BLaER1 treated with 17β-estradiol and CSF1 and Interleukin-3, amounts not matched to agents 10 nM and 100 nM (cell line): Measurements from ENCODE around the gene SIGLEC15.

Source experiments
- H3K27ac ChIP-seq, 11 experiments: shearing (Covaris generic); formaldehyde crosslinking; 2 replicates each; pipeline ENCODE4 v1.8.1; 2022
- H3K27me3 ChIP-seq, 11 experiments: shearing (Covaris generic); formaldehyde crosslinking; 2 replicates each; pipeline ENCODE4 v1.8.1; 2022
- H3K36me3 ChIP-seq, 11 experiments: shearing (Covaris generic); formaldehyde crosslinking; 2 replicates each; pipeline ENCODE4 v1.8.1; 2022
- H3K4me1 ChIP-seq, 10 experiments: shearing (Covaris generic); formaldehyde crosslinking; 2 replicates each; pipeline ENCODE4 v1.8.1; 2022
- H3K4me2 ChIP-seq, 11 experiments: shearing (Covaris generic); formaldehyde crosslinking; 2 replicates each; pipeline ENCODE4 v1.8.1; 2022
- H3K4me3 ChIP-seq, 10 experiments: shearing (Covaris generic); formaldehyde crosslinking; 2 replicates each; pipeline ENCODE4 v1.8.1; 2022
- H3K9ac ChIP-seq, 11 experiments: shearing (Covaris generic); formaldehyde crosslinking; 2 replicates each; pipeline ENCODE4 v1.8.1; 2022
- H3K9me3 ChIP-seq, 11 experiments: shearing (Covaris generic); formaldehyde crosslinking; replicated peaks in 1 of 11; 2 replicates each; pipeline ENCODE4 v1.8.1; 2022
- H4K20me1 ChIP-seq, 11 experiments: shearing (Covaris generic); formaldehyde crosslinking; 2 replicates each; pipeline ENCODE4 v1.8.1; 2022
- Cebpa-rat ChIP-seq, 11 experiments: shearing (Covaris generic); IDR thresholded peaks; 2 replicates each; pipeline ENCODE4 v1.8.1; 2022

SIGLEC15 gene

GRCh38 chr18:45829855-45830254 is 4.4 kb downstream of the SIGLEC15 start:
- H3K4me1 ChIP-seq, result peaks cover 51 to 62% (median 53%) of the 10 kb centered on the region in 10 experiments
- H3K36me3 ChIP-seq, result no peaks in the 10 kb centered on the region
- no peak overlapping the region for H3K4me3 ChIP-seq
- no peak for TF ChIP-seq Cebpa-rat (IDR thresholded peaks at IDR 0.05)
- peaks cover 0 to 6% (median 0%) of the 10 kb centered on the region in 11 experiments; a peak in 4 of 22 replicates for H4K20me1 ChIP-seq
- no peaks in the 10 kb centered on the region; a peak in 1 of 22 replicates for H3K9me3 ChIP-seq
- peak overlapping the region; percentile 80 to 97 (median 91) for H3K4me2 ChIP-seq
- no peak overlapping the region; a peak in 1 of 22 replicates for H3K9ac ChIP-seq
- no peaks in the 10 kb centered on the region for H3K27me3 ChIP-seq
- H3K27ac ChIP-seq, result no peak overlapping the region; a peak in 2 of 22 replicates

- Histone ChIP-seq H3K27ac (no peak overlapping the region), H4K20me1 (peaks cover 0 to 6% (median 0%) of the 10 kb centered on the region in 11 experiments; a peak in 4 of 22 replicates), H3K36me3 (no peaks in the 10 kb centered on the region), H3K9me3 (no peaks in the 10 kb centered on the region), H3K4me2 (no peak overlapping the region), H3K27me3 (no peaks in the 10 kb centered on the region), H3K4me1 (peaks cover 43 to 53% (median 45%) of the 10 kb centered on the region in 10 experiments), H3K4me3 (no peak overlapping the region), H3K9ac (no peak overlapping the region)
- TF ChIP-seq Cebpa-rat (IDR thresholded peaks at IDR 0.05), result no peak
Observed at GRCh38 chr18:45830917-45831316, 5.4 kb downstream of the SIGLEC15 start.

GRCh38 chr18:45833846-45834245 is 8.4 kb downstream of the SIGLEC15 start:
- Histone ChIP-seq H3K36me3 (no peaks in the 10 kb centered on the region), H3K27me3 (peaks cover 0 to 19% (median 10%) of the 10 kb centered on the region in 11 experiments; a peak in 14 of 22 replicates), H3K9ac (no peak overlapping the region), H4K20me1 (no peaks in the 10 kb centered on the region; a peak in 3 of 22 replicates), H3K4me3 (no peak overlapping the region), H3K4me1 (peaks cover 13 to 23% (median 15%) of the 10 kb centered on the region in 10 experiments), H3K9me3 (peaks cover 10 to 19% (median 18%) of the 10 kb centered on the region in 11 experiments; a peak in 21 of 22 replicates), H3K27ac (no peak overlapping the region), H3K4me2 (peak overlapping the region in 1 of 11 experiments; percentile 25; a peak in 3 of 22 replicates)
- TF ChIP-seq Cebpa-rat (IDR thresholded peaks at IDR 0.05), result no peak

- no peak for TF ChIP-seq Cebpa-rat (IDR thresholded peaks at IDR 0.05)
- H4K20me1 ChIP-seq, result no peaks in the 10 kb centered on the region; a peak in 3 of 22 replicates
- H3K4me1 ChIP-seq, result peaks cover 9 to 19% (median 11%) of the 10 kb centered on the region in 10 experiments
- no peaks in the 10 kb centered on the region for H3K36me3 ChIP-seq
- peaks cover 0 to 24% (median 10%) of the 10 kb centered on the region in 11 experiments; a peak in 14 of 22 replicates for H3K27me3 ChIP-seq
- peaks cover 11 to 23% (median 21%) of the 10 kb centered on the region in 11 experiments; a peak in 21 of 22 replicates for H3K9me3 ChIP-seq
- no peak overlapping the region for H3K27ac ChIP-seq
- H3K4me2 ChIP-seq, result no peak overlapping the region; a peak in 2 of 22 replicates
- H3K4me3 ChIP-seq, result no peak overlapping the region
- H3K9ac ChIP-seq, result no peak overlapping the region
Observed at GRCh38 chr18:45834306-45834705, 8.8 kb downstream of the SIGLEC15 start.

GRCh38 chr18:45835057-45835636 is 9.7 kb downstream of the SIGLEC15 start:
- Histone ChIP-seq H3K4me3 (no peak overlapping the region), H3K9ac (no peak overlapping the region), H3K36me3 (no peaks in the 10 kb centered on the region), H4K20me1 (no peaks in the 10 kb centered on the region; a peak in 3 of 22 replicates), H3K4me1 (peaks cover under 1 to 14% (median 5%) of the 10 kb centered on the region in 10 experiments; a peak in 18 of 20 replicates), H3K4me2 (no peak overlapping the region), H3K27me3 (peaks cover 0 to 24% (median 10%) of the 10 kb centered on the region in 11 experiments; a peak in 14 of 22 replicates), H3K9me3 (peaks cover 11 to 24% (median 21%) of the 10 kb centered on the region in 11 experiments; a peak in 21 of 22 replicates), H3K27ac (no peak overlapping the region)
- no peak for TF ChIP-seq Cebpa-rat (IDR thresholded peaks at IDR 0.05)

GRCh38 chr18:45836242-45837205 is 11.0 kb downstream of the SIGLEC15 start:
- H3K4me1 ChIP-seq, result peaks cover 0 to 26% (median 17%) of the 10 kb centered on the region in 10 experiments; a peak in 11 of 20 replicates
- no peak overlapping the region for H3K9ac ChIP-seq
- no peak for TF ChIP-seq Cebpa-rat (IDR thresholded peaks at IDR 0.05)
- H3K4me2 ChIP-seq, result no peak overlapping the region
- peaks cover 11 to 24% (median 21%) of the 10 kb centered on the region in 11 experiments; a peak in 21 of 22 replicates for H3K9me3 ChIP-seq
- H4K20me1 ChIP-seq, result no peaks in the 10 kb centered on the region; a peak in 3 of 22 replicates
- no peak overlapping the region for H3K4me3 ChIP-seq
- H3K27ac ChIP-seq, result no peak overlapping the region
- peaks cover 0 to 24% (median 10%) of the 10 kb centered on the region in 11 experiments; a peak in 14 of 22 replicates for H3K27me3 ChIP-seq
- H3K36me3 ChIP-seq, result no peaks in the 10 kb centered on the region

GRCh38 chr18:45837283-45838070 is 12.0 kb downstream of the SIGLEC15 start:
- no peak for TF ChIP-seq Cebpa-rat (IDR thresholded peaks at IDR 0.05)
- Histone ChIP-seq H3K9ac (no peak overlapping the region), H3K9me3 (peaks cover 11 to 24% (median 21%) of the 10 kb centered on the region in 11 experiments; a peak in 21 of 22 replicates), H3K4me3 (no peak overlapping the region), H3K27ac (no peak overlapping the region), H3K4me1 (peaks cover 0 to 28% (median 18%) of the 10 kb centered on the region in 10 experiments; a peak in 11 of 20 replicates), H4K20me1 (no peaks in the 10 kb centered on the region; a peak in 3 of 22 replicates), H3K36me3 (no peaks in the 10 kb centered on the region), H3K4me2 (no peak overlapping the region), H3K27me3 (peaks cover 0 to 24% (median 10%) of the 10 kb centered on the region in 11 experiments; a peak in 14 of 22 replicates)
